NCI-H748 treated with DMSO at 0.1 percent for 48 hours (cell line): ENCODE data around the gene GAN.

Experiments used
- DNase-seq: peaks from one replicate; lab custom pipeline; 2025; lab: John Stamatoyannopoulos, UW

GAN gene

DNA sequence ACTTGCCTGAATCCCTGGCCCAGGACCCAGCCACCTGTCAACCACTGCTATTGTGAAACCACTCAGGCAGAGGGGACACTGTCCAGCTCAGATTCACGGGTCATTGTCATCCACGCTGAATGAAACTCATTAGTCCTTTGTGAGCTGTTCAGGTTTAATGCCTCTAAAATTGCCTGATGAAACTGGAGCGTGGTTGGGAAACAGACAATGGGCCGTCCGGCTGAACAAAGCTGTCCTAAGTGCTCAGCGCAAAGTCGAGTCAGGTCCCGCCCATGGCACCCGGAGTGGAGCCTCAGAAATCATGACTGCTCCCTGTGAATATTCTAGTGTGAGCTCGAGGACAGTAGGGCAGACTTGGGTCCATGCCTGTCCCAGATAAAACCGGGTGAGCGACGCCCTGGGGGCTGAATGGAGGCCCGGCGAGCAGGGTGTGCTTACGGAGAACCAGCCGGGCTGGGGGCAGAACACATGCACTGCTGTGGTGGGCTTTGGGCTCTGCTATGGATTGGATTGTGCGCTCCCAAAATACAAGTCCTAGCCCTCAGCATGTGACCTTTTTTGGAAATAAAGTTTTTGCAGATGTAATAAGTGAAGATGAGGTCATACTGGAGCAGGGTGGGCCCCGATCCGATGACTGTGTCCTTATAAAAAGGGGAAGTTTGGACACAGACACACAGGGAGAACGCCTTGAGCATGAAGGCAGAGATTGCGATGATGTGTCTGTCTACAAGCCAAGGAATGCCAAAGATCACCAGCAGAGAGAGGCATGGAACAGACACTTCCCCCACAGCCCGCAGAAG lies 117.0 kb downstream of the GAN start:
- DNase-seq = peak; percentile 58

DNA sequence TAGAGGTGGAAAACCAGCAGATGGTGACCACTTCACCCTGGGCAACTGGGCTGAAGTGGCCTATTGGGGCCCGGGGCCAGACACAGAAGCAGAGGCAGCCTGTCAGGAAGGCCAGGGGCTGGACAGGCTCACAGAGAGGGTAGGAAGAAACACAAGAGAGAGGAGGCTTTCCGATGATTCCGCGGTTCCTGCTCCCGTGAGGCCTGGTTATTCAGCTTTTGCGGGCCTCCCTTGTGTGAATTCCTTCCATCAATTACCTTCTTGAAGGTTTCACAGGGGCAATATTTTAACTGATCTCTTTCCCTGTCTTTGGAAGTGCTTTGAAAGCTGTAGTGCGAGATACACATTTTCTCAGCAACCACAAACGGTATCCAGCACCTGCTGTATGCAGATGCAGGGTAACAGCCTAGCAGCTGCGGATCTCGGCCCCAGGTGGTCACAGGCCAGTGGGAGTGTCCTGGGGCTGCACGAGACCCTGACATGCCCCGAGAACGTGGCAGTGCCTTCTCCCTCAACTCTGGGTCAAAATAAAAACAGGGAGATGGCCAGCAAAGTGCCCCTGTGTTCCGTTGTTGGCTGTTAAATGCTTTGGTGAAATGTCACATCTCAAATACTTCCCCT lies 118.3 kb downstream of the GAN start:
- no peak for DNase-seq

DNA sequence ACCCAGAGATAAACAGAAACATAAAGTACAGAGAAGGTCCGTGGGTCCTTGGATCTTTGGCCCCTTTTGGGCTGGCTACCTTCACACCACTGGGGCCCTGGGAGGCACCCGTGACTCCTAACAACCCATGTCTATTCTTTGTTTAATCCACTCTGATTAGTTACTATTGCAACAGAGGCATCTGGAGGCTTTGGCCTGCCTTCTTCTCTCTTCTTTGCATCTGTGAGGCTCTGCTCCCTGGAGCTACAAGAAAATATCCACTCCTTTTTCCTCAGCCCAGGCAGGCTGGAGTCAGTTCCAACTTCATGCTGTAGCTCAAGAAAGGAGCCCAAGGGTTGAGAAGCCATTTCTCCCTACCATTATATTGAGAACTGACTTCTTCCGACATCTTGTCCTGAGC lies 120.3 kb downstream of the GAN start:
- DNase-seq = no peak

- DNase-seq = no peak
Observed at GRCh38 chr16:81435567-81435966, 120.8 kb downstream of the GAN start.

DNA sequence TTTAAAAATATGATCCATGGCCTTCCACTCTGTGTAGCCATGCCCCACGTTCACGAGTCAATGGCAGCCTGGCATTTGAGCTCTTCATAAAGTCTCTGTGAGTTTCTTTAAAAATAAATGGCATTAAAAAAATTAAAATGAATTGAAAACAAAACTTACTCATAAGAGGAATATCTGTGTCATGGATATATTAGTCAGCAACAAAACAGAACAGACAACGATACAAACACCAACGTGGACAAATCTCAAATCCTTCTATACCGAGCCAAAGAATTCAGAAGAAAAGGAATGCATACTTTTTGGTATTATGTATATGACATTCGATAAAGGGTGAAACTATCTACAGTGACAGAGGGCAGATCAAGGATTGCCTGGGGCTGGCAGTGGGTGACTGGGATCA lies 121.6 kb downstream of the GAN start:
- DNase-seq = no peak

- no peak for DNase-seq
Observed at GRCh38 chr16:81437865-81438264, 123.1 kb downstream of the GAN start.
